HCT116 (cell line): ENCODE measurements around the gene TCF7. TPM values are rescaled to one million over a fixed set of nuclear protein-coding genes. Genes with fewer than 3 reads are reported as not detected.

Experiments used
- ATAC-seq: fragments of 200-7000 bp; cut with Tn5 transposase; 2 replicates; pipeline ENCODE4 v1.9.1; 2020; ENCODE audit warnings: mild to moderate bottlenecking, moderate library complexity
- BruUV-seq: library from RNA; stranded (reverse); fragments of 400-500 nt; replicated peaks from 2 replicates; lab custom pipeline; 2021; lab: Mats Ljungman, UMichigan
- CTCF ChIA-PET: fragments of 300-600 bp; sonication (Branson Sonifier 250); formaldehyde crosslinking; loops from one replicate; lab custom pipeline; 2021; ENCODE audit warnings: antibody characterized with exemption; lab: Charles Lee
- POLR2A ChIA-PET: fragments of 300-600, 350-600 bp; sonication (Branson Sonifier 250); formaldehyde crosslinking; loops from one replicate; lab custom pipeline; 2021; ENCODE audit warnings: antibody characterized with exemption; lab: Charles Lee
- RAD21 ChIA-PET, 2 experiments: fragments of 300-600 bp; sonication (Branson Sonifier 250); formaldehyde crosslinking; loops; one replicate each; lab custom pipeline; 2023; ENCODE audit warnings: low total read pairs in 2 of 2; ENCODE audit not compliant: uncharacterized antibody in 2 of 2, unreplicated experiment in 2 of 2, low non-redundant PET in 1 of 2; lab: Charles Lee
- DNase-seq: peaks from one replicate; pipeline ENCODE4 v3.0.0-alpha.2; 2010; ENCODE audit warnings: low read depth, low spot score
- H2AFZ ChIP-seq: fragments of 200-600 bp; shearing (Covaris generic), sonication (generic); 2 replicates; pipeline ENCODE4 v1.6.1; 2017; ENCODE audit warnings: low read depth, mixed run types, mixed read lengths, antibody characterized with exemption, low read length; ENCODE audit not compliant: poor library complexity, severe bottlenecking
- H3K27ac ChIP-seq: 2 replicates; pipeline ENCODE4 v1.5.1; 2012; ENCODE audit warnings: low read depth, low read length
- H3K27me3 ChIP-seq: fragments of 200-600 bp; sonication (generic); 2 replicates; pipeline ENCODE4 v1.6.1; 2016; ENCODE audit warnings: mixed run types, low read length, mixed read lengths; ENCODE audit not compliant: insufficient read depth
- H3K36me3 ChIP-seq, 2 experiments: fragments of 200-500 bp in 1 of 2; fragments of 200-600 bp in 1 of 2; sonication (Bioruptor generic) in 1 of 2; sonication (generic) in 1 of 2; 2 replicates each; pipeline versions ENCODE4 v1.5.1 to v1.6.1; 2014 to 2016; ENCODE audit warnings: low read length in 2 of 2, inconsistent platforms in 1 of 2, mixed read lengths in 1 of 2, mixed run types in 1 of 2; ENCODE audit not compliant: insufficient read depth in 2 of 2, control insufficient read depth in 1 of 2
- H3K4me1 ChIP-seq, 2 experiments: fragments of 200-600 bp in 1 of 2; sonication (generic) in 1 of 2; 2 replicates each; pipeline versions ENCODE4 v1.5.1 to v1.6.1; 2012 to 2017; ENCODE audit warnings: low read length in 2 of 2, inconsistent platforms in 1 of 2, mild to moderate bottlenecking in 1 of 2, mixed read lengths in 1 of 2, mixed run types in 1 of 2, moderate library complexity in 1 of 2; ENCODE audit not compliant: insufficient read depth in 2 of 2, control insufficient read depth in 1 of 2
- H3K4me2 ChIP-seq: fragments of 200-600 bp; sonication (generic); 2 replicates; pipeline ENCODE4 v1.6.1; 2017; ENCODE audit warnings: mixed run types, low read length, mixed read lengths
- H3K4me3 ChIP-seq, 2 experiments: fragments of 200-600 bp in 1 of 2; sonication (generic) in 1 of 2; replicated peaks in 1 of 2; 2 replicates each; pipeline ENCODE4 v1.5.1; 2011 to 2016; ENCODE audit warnings: low read length in 2 of 2, control low read depth in 1 of 2, low read depth in 1 of 2, mild to moderate bottlenecking in 1 of 2, mixed read lengths in 1 of 2, mixed run types in 1 of 2
- H3K79me2 ChIP-seq: fragments of 200-600 bp; sonication (generic); 2 replicates; pipeline ENCODE4 v1.6.1; 2017; ENCODE audit warnings: mild to moderate bottlenecking, mixed run types, low read length, moderate library complexity, mixed read lengths; ENCODE audit not compliant: insufficient read depth
- H3K9ac ChIP-seq: fragments of 200-600 bp; sonication (generic); 2 replicates; pipeline ENCODE4 v1.6.1; 2016; ENCODE audit warnings: low read length, mixed read lengths
- H3K9me2 ChIP-seq: fragments of 200-600 bp; sonication (generic), shearing (Covaris generic); 2 replicates; pipeline ENCODE4 v1.6.1; 2017; ENCODE audit warnings: mixed run types, mild to moderate bottlenecking, moderate library complexity; ENCODE audit not compliant: insufficient read depth
- H3K9me3 ChIP-seq, 2 experiments: fragments of 200-500 bp in 1 of 2; fragments of 200-600 bp in 1 of 2; sonication (Bioruptor generic) in 1 of 2; sonication (generic) in 1 of 2; 2 replicates each; pipeline ENCODE4 v1.6.1; 2014 to 2017; ENCODE audit warnings: low read length in 2 of 2, mixed read lengths in 2 of 2, inconsistent platforms in 1 of 2, low read depth in 1 of 2, mild to moderate bottlenecking in 1 of 2, mixed run types in 1 of 2, moderate library complexity in 1 of 2; ENCODE audit not compliant: control insufficient read depth in 1 of 2, insufficient read depth in 1 of 2
- H4K20me1 ChIP-seq: fragments of 200-600 bp; sonication (generic), shearing (Covaris generic); 2 replicates; pipeline ENCODE4 v1.6.1; 2017; ENCODE audit warnings: mixed run types, mild to moderate bottlenecking, moderate library complexity; ENCODE audit not compliant: insufficient read depth
- ELF1 ChIP-seq: IDR thresholded peaks from 2 replicates; pipeline ENCODE4 v1.6.1; 2012; ENCODE audit warnings: low read depth, borderline replicate concordance
- FOSL1 ChIP-seq: IDR thresholded peaks from 2 replicates; pipeline ENCODE4 v1.6.1; 2012; ENCODE audit warnings: low read depth
- JUND ChIP-seq: IDR thresholded peaks from 2 replicates; pipeline ENCODE4 v1.6.1; 2012
- POLR2AphosphoS5 ChIP-seq: IDR thresholded peaks from 2 replicates; pipeline ENCODE4 v1.6.1; 2011; ENCODE audit warnings: mild to moderate bottlenecking, low read depth, low read length, moderate library complexity
- RAD21 ChIP-seq: IDR thresholded peaks from 2 replicates; pipeline ENCODE4 v1.6.1; 2012; ENCODE audit warnings: low read depth, mild to moderate bottlenecking
- ZFX ChIP-seq: fragments of 450-650 bp; IDR thresholded peaks from 2 replicates; pipeline ENCODE4 v1.6.1; 2017
- ZNF274 ChIP-seq: fragments of 200-500 bp; sonication (Bioruptor generic); IDR thresholded peaks from 2 replicates; pipeline ENCODE4 v1.6.1; 2014; ENCODE audit warnings: mild to moderate bottlenecking, low read depth, low read length, inconsistent platforms
- intact Hi-C: fragments of 100-400 bp; cut with micrococcal nuclease; formaldehyde crosslinking; loops from 2 replicates; pipeline ENCODE4 v1.10.0; 2022
- total RNA-seq: library from RNA; stranded (reverse); gene quantifications from one replicate; pipeline ENCODE4 v1.2.1, GENCODE V29; 2021; ENCODE audit not compliant: unreplicated experiment
- TF ChIP-seq, protein P1 (sequence below): IDR thresholded peaks from 2 replicates; pipeline ENCODE4 v1.6.1; 2012
- TF ChIP-seq, protein P2 (sequence below), 3 experiments: fragments of 200-600 bp in 1 of 3; sonication (generic) in 1 of 3; IDR thresholded peaks in 2 of 3; conservative IDR thresholded peaks in 1 of 3; 2 replicates each; pipeline ENCODE4 v1.5.1; 2012 to 2017; ENCODE audit warnings: low read depth in 2 of 3, low read length in 2 of 3, antibody characterized with exemption in 1 of 3, borderline replicate concordance in 1 of 3, control low read depth in 1 of 3, mild to moderate bottlenecking in 1 of 3, mixed read lengths in 1 of 3, mixed run types in 1 of 3, moderate library complexity in 1 of 3; ENCODE audit not compliant: insufficient read depth in 1 of 3
- TF ChIP-seq, protein P3 (sequence below): IDR thresholded peaks from 2 replicates; pipeline ENCODE4 v1.6.1; 2012

The TCF7 gene
- total RNA-seq, 1 experiment from 2014 or later = 17.8 TPM

DNA sequence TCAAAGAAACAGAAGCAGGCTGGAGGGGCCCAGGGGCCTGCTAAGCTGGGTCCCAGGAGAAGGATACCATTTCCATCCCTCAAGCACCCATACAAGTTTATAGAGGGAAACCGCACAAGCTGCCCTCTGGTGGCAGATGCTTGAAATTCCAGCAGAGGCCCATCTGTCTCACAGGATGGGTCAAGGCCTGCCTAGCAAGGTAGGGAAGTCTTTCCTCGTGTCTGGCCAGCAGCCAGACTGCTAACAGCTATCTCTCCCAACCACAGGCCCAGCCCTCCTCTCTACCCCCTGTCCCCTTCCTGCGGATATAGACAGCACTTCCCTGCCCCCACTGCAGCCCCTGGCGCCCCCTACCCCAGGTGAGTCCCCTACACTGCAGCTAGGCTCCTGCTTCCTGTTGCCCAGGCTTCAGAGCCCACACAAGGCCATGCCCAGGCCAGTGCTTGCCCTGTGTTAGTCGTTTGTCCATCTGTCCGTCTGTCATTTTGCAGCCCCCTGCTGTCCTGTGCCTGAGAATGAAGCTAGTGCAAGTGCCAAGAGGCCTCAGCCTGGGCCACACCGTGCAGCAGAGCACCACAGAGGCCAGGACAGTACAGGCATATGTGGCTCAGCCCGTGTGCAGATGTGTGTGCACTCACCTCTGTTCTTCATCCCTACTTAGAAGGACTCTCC lies 26.2 kb downstream of the TCF7 start:
- Histone ChIP-seq H2AFZ (no peak overlapping the region), H3K27ac (peak overlapping the region; percentile 34; the same call in 1 of the 2 replicates), H3K9me3 (no peaks in the 10 kb centered on the region), H3K4me1 (peaks cover 0 to 19% of the 10 kb centered on the region in 2 experiments; a peak in 1 of 4 replicates), H4K20me1 (no peaks in the 10 kb centered on the region; the same call in 1 of the 2 replicates), H3K27me3 (no peaks in the 10 kb centered on the region), H3K79me2 (peaks cover 28% of the 10 kb centered on the region; the same call in 1 of the 2 replicates), H3K4me3 (no peak overlapping the region), H3K9ac (no peak overlapping the region), H3K4me2 (0 out of 2 replicates have a peak overlapping the region, but pooled peaks have one; percentile 9), H3K36me3 (peaks cover 21 to 28% of the 10 kb centered on the region in 2 experiments; a peak in 3 of 4 replicates), H3K9me2 (no peaks in the 10 kb centered on the region)
- ChIA-PET POLR2A (no interaction called here), RAD21 (interaction anchor here (1.4 to 1.6 kb wide), 3 partner anchors 99 to 101 kb away, joined by 3 to 9 read pairs (median 6); no protein-coding TSS in a partner anchor), CTCF (interaction anchor here (0.6 to 6.8 kb wide), 17 partner anchors 8 to 447 kb away, joined by 3 to 91 read pairs (median 4); partner anchors contain the start of gene SKP1)
- intact Hi-C loops = loop anchor here (1.0 kb wide), 1 partner anchor 101 kb away; no protein-coding TSS in a partner anchor
- BruUV-seq = no TSS peak
- ATAC-seq (peak; percentile 89), DNase-seq (peak; percentile 45)
- TF ChIP-seq FOSL1 (no peak), ZNF274 (no peak), RAD21 (peak; percentile 73), ZFX (no peak), JUND (no peak), POLR2AphosphoS5 (peak; percentile 20; the same call in 1 of the 2 replicates), ELF1 (no peak)
- TF ChIP-seq, protein P1, sequence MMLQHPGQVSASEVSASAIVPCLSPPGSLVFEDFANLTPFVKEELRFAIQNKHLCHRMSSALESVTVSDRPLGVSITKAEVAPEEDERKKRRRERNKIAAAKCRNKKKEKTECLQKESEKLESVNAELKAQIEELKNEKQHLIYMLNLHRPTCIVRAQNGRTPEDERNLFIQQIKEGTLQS = no peak
- TF ChIP-seq, protein P2, sequence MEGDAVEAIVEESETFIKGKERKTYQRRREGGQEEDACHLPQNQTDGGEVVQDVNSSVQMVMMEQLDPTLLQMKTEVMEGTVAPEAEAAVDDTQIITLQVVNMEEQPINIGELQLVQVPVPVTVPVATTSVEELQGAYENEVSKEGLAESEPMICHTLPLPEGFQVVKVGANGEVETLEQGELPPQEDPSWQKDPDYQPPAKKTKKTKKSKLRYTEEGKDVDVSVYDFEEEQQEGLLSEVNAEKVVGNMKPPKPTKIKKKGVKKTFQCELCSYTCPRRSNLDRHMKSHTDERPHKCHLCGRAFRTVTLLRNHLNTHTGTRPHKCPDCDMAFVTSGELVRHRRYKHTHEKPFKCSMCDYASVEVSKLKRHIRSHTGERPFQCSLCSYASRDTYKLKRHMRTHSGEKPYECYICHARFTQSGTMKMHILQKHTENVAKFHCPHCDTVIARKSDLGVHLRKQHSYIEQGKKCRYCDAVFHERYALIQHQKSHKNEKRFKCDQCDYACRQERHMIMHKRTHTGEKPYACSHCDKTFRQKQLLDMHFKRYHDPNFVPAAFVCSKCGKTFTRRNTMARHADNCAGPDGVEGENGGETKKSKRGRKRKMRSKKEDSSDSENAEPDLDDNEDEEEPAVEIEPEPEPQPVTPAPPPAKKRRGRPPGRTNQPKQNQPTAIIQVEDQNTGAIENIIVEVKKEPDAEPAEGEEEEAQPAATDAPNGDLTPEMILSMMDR (IDR thresholded peaks at IDR 0.05 in 2 of 3, conservative IDR thresholded peaks at IDR 0.05 in 1 of 3; ENCODE audit: borderline replicate concordance in 1 of 3, insufficient read depth in 1 of 3, low read depth in 2 of 3, low read length in 2 of 3) = peak; percentile 84 to 94 (median 84)
- TF ChIP-seq, protein P3, sequence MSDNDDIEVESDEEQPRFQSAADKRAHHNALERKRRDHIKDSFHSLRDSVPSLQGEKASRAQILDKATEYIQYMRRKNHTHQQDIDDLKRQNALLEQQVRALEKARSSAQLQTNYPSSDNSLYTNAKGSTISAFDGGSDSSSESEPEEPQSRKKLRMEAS = no peak
